Stimulated activated CD8-positive, alpha-beta memory T cell treated with anti-CD3 and anti-CD28 coated beads, Interleukin-12 subunit alpha, Interleukin-12 subunit beta, amount 100 ng/mL, for 1 hour (primary cell): ENCODE measurements around the gene LSM7.
A peak's percentile ranks its signal among the peaks of the same experiment; 100 is the strongest.

ENCODE experiments used
- DNase-seq: peaks from one replicate; pipeline ENCODE4 v3.0.0-alpha.2; 2020; ENCODE audit warnings: low read depth

Gene LSM7

GRCh38 chr19:2328401-2329148 lies at the start of gene LSM7, which contains the start of gene SPPL2B:
TSS of gene LSM7 (minus strand) at chr19:2328586. CDS start at chr19:2328566, 20 bp downstream.
TSS of gene SPPL2B (plus strand) at chr19:2328684. CDS start at chr19:2328710, 26 bp downstream.
- DNase-seq, result peak; percentile 90

- no peak for DNase-seq
Observed at GRCh38 chr19:2376784-2377519, 48.6 kb upstream of the LSM7 start.

GRCh38 chr19:2375353-2376121 lies 47.2 kb upstream of the LSM7 start:
- no peak for DNase-seq

GRCh38 chr19:2374808-2375207 lies 46.4 kb upstream of the LSM7 start:
- DNase-seq, result no peak

- DNase-seq, result no peak
Observed at GRCh38 chr19:2372076-2372612, 43.8 kb upstream of the LSM7 start.

- DNase-seq, result no peak
Observed at GRCh38 chr19:2371656-2372055, 43.3 kb upstream of the LSM7 start.

- DNase-seq, result no peak
Observed at GRCh38 chr19:2365201-2365970, 37.0 kb upstream of the LSM7 start.

- no peak for DNase-seq
Observed at GRCh38 chr19:2363419-2363818, 35.0 kb upstream of the LSM7 start.

- DNase-seq, result no peak
Observed at GRCh38 chr19:2362970-2363300, 34.5 kb upstream of the LSM7 start.

GRCh38 chr19:2362046-2362969 lies 33.9 kb upstream of the LSM7 start:
- DNase-seq, result no peak

- DNase-seq, result no peak
Observed at GRCh38 chr19:2361246-2362045, 33.1 kb upstream of the LSM7 start.

GRCh38 chr19:2360833-2361232 lies 32.4 kb upstream of the LSM7 start:
- no peak for DNase-seq

- DNase-seq, result no peak
Observed at GRCh38 chr19:2359992-2360685, 31.8 kb upstream of the LSM7 start, which contains the start of gene TMPRSS9. TSS of gene TMPRSS9 (plus strand) at chr19:2360265. CDS start at chr19:2389786, 29,521 bp downstream.

GRCh38 chr19:2358548-2359173 lies 30.3 kb upstream of the LSM7 start:
- no peak for DNase-seq

GRCh38 chr19:2357279-2358206 lies 29.2 kb upstream of the LSM7 start:
- DNase-seq, result no peak

GRCh38 chr19:2356036-2356646 lies 27.8 kb upstream of the LSM7 start:
- DNase-seq, result no peak
